Neural cell (in vitro differentiated cells): Measurements from ENCODE around the gene SOX4. TPM values are rescaled to one million over a fixed set of nuclear protein-coding genes. Genes with fewer than 3 reads are reported as not detected.

Source experiments
- H2AFZ ChIP-seq: fragments of 200-600, 300-800 bp; sonication (generic), shearing (Covaris generic); 2 replicates; pipeline ENCODE4 v1.6.0; 2014; ENCODE audit warnings: low read depth, mild to moderate bottlenecking, antibody characterized with exemption, low read length, moderate library complexity
- H3F3A ChIP-seq: fragments of 200-600 bp; shearing (Covaris generic); 2 replicates; pipeline ENCODE4 v1.6.1; 2016; ENCODE audit warnings: mild to moderate bottlenecking, moderate library complexity, mixed read lengths, antibody characterized with exemption, low read length; ENCODE audit not compliant: insufficient read depth, poor library complexity, severe bottlenecking
- H3K27ac ChIP-seq: fragments of 200-600, 300-800 bp; sonication (generic), shearing (Covaris generic); 2 replicates; pipeline ENCODE4 v1.5.1; 2014; ENCODE audit warnings: mild to moderate bottlenecking, low read length, moderate library complexity
- H3K27me3 ChIP-seq: fragments of 300-800, 200-600 bp; sonication (generic), shearing (Covaris generic); 2 replicates; pipeline ENCODE4 v1.6.0; 2014; ENCODE audit warnings: mild to moderate bottlenecking, low read depth, low read length, moderate library complexity; ENCODE audit not compliant: insufficient read depth
- H3K36me3 ChIP-seq: fragments of 300-800, 200-600 bp; sonication (generic), shearing (Covaris generic); 2 replicates; pipeline ENCODE4 v1.5.1; 2014; ENCODE audit warnings: mild to moderate bottlenecking, antibody characterized with exemption, low read length, moderate library complexity; ENCODE audit not compliant: insufficient read depth
- H3K4me2 ChIP-seq: fragments of 300-800, 200-600 bp; sonication (generic), shearing (Covaris generic); 2 replicates; pipeline ENCODE4 v1.6.0; 2014; ENCODE audit warnings: mild to moderate bottlenecking, low read length
- H3K4me3 ChIP-seq: fragments of 300-800, 200-600 bp; sonication (generic), shearing (Covaris generic); 2 replicates; pipeline ENCODE4 v1.5.1; 2014; ENCODE audit warnings: mild to moderate bottlenecking, low read length, moderate library complexity
- H3K79me2 ChIP-seq: fragments of 200-600 bp; shearing (Covaris generic); replicated peaks from 2 replicates; pipeline ENCODE4 v1.6.0; 2014; ENCODE audit warnings: mild to moderate bottlenecking, low read length, moderate library complexity; ENCODE audit not compliant: insufficient read depth
- H3K9ac ChIP-seq: fragments of 300-800, 200-600 bp; sonication (generic), shearing (Covaris generic); 2 replicates; pipeline ENCODE4 v1.6.1; 2016; ENCODE audit warnings: mild to moderate bottlenecking, low read length, mixed read lengths
- H3K9me2 ChIP-seq: fragments of 200-600 bp; shearing (Covaris generic); 2 replicates; pipeline ENCODE4 v1.6.1; 2016; ENCODE audit warnings: mild to moderate bottlenecking, low read length, mixed read lengths; ENCODE audit not compliant: insufficient read depth
- H3K9me3 ChIP-seq: fragments of 200-600, 300-800 bp; sonication (generic), shearing (Covaris generic); 2 replicates; pipeline ENCODE4 v1.6.1; 2016; ENCODE audit warnings: mild to moderate bottlenecking, mixed run types, low read length, moderate library complexity, mixed read lengths
- H4K20me1 ChIP-seq: fragments of 200-600 bp; shearing (Covaris generic); 2 replicates; pipeline ENCODE4 v1.6.1; 2016; ENCODE audit warnings: mild to moderate bottlenecking, mixed run types; ENCODE audit not compliant: insufficient read depth
- EP300 ChIP-seq: fragments of 450-650 bp; conservative IDR thresholded peaks from 2 replicates; pipeline ENCODE4 v1.6.1; 2014; ENCODE audit warnings: antibody characterized with exemption, mild to moderate bottlenecking, moderate library complexity; ENCODE audit not compliant: poor library complexity, severe bottlenecking
- EZH2 ChIP-seq: fragments of 200-600, 300-800 bp; shearing (Covaris generic), sonication (generic); IDR thresholded peaks from 2 replicates; pipeline ENCODE4 v1.6.1; 2014; ENCODE audit warnings: antibody characterized with exemption, low read length, borderline replicate concordance, mild to moderate bottlenecking; ENCODE audit not compliant: insufficient read depth, poor library complexity, severe bottlenecking
- MXI1 ChIP-seq: fragments of 450-650 bp; conservative IDR thresholded peaks from 2 replicates; pipeline ENCODE4 v1.6.1; 2014; ENCODE audit warnings: antibody characterized with exemption, mild to moderate bottlenecking; ENCODE audit not compliant: poor library complexity, severe bottlenecking
- POLR2AphosphoS5 ChIP-seq: IDR thresholded peaks from 2 replicates; pipeline ENCODE4 v1.6.1; 2012
- RAD21 ChIP-seq: fragments of 450-650 bp; conservative IDR thresholded peaks from 2 replicates; pipeline ENCODE4 v1.6.1; 2014; ENCODE audit warnings: antibody characterized with exemption, mild to moderate bottlenecking, moderate library complexity
- SMC3 ChIP-seq: fragments of 450-650 bp; conservative IDR thresholded peaks from 2 replicates; pipeline ENCODE4 v1.6.1; 2014; ENCODE audit warnings: antibody characterized with exemption, mild to moderate bottlenecking, moderate library complexity; ENCODE audit not compliant: poor library complexity
- TAF1 ChIP-seq: IDR thresholded peaks from 2 replicates; pipeline ENCODE4 v1.6.1; 2012; ENCODE audit warnings: low read depth
- polyA plus RNA-seq: library from polyadenylated mRNA; depleted of rRNA; stranded (reverse); fragments of >200 nt; gene quantifications from 2 replicates; pipeline ENCODE4 v1.2.3, GENCODE V29; 2014
- TF ChIP-seq, protein P1 (sequence below): IDR thresholded peaks from 2 replicates; pipeline ENCODE4 v1.6.1; 2012; ENCODE audit warnings: borderline replicate concordance
- TF ChIP-seq, protein P2 (sequence below): fragments of 450-650 bp; IDR thresholded peaks from 2 replicates; pipeline ENCODE4 v1.5.1; 2014; ENCODE audit warnings: antibody characterized with exemption, mild to moderate bottlenecking, moderate library complexity; ENCODE audit not compliant: poor library complexity, severe bottlenecking

The SOX4 gene
- polyA plus RNA-seq, 1 donor from 2014 or later, result 394 TPM

GRCh38 chr6:21611485-21611884 is 17.9 kb downstream of the SOX4 start:
- Histone ChIP-seq H3K27ac (no peak overlapping the region), H3K36me3 (no peaks in the 10 kb centered on the region), H3K9me3 (no peaks in the 10 kb centered on the region), H2AFZ (no peak overlapping the region), H3K4me2 (no peak overlapping the region), H3K27me3 (no peaks in the 10 kb centered on the region), H3K79me2 (no peaks in the 10 kb centered on the region), H3F3A (no peaks in the 10 kb centered on the region), H4K20me1 (no peaks in the 10 kb centered on the region), H3K9ac (no peak overlapping the region), H3K9me2 (no peaks in the 10 kb centered on the region), H3K4me3 (no peak overlapping the region)
- TF ChIP-seq EP300 (no peak), MXI1 (no peak), RAD21 (no peak), EZH2 (no peak), TAF1 (no peak), POLR2AphosphoS5 (no peak), SMC3 (no peak)
- TF ChIP-seq, protein P1, sequence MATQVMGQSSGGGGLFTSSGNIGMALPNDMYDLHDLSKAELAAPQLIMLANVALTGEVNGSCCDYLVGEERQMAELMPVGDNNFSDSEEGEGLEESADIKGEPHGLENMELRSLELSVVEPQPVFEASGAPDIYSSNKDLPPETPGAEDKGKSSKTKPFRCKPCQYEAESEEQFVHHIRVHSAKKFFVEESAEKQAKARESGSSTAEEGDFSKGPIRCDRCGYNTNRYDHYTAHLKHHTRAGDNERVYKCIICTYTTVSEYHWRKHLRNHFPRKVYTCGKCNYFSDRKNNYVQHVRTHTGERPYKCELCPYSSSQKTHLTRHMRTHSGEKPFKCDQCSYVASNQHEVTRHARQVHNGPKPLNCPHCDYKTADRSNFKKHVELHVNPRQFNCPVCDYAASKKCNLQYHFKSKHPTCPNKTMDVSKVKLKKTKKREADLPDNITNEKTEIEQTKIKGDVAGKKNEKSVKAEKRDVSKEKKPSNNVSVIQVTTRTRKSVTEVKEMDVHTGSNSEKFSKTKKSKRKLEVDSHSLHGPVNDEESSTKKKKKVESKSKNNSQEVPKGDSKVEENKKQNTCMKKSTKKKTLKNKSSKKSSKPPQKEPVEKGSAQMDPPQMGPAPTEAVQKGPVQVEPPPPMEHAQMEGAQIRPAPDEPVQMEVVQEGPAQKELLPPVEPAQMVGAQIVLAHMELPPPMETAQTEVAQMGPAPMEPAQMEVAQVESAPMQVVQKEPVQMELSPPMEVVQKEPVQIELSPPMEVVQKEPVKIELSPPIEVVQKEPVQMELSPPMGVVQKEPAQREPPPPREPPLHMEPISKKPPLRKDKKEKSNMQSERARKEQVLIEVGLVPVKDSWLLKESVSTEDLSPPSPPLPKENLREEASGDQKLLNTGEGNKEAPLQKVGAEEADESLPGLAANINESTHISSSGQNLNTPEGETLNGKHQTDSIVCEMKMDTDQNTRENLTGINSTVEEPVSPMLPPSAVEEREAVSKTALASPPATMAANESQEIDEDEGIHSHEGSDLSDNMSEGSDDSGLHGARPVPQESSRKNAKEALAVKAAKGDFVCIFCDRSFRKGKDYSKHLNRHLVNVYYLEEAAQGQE, result no peak
- TF ChIP-seq, protein P2, sequence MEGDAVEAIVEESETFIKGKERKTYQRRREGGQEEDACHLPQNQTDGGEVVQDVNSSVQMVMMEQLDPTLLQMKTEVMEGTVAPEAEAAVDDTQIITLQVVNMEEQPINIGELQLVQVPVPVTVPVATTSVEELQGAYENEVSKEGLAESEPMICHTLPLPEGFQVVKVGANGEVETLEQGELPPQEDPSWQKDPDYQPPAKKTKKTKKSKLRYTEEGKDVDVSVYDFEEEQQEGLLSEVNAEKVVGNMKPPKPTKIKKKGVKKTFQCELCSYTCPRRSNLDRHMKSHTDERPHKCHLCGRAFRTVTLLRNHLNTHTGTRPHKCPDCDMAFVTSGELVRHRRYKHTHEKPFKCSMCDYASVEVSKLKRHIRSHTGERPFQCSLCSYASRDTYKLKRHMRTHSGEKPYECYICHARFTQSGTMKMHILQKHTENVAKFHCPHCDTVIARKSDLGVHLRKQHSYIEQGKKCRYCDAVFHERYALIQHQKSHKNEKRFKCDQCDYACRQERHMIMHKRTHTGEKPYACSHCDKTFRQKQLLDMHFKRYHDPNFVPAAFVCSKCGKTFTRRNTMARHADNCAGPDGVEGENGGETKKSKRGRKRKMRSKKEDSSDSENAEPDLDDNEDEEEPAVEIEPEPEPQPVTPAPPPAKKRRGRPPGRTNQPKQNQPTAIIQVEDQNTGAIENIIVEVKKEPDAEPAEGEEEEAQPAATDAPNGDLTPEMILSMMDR, result no peak

DNA sequence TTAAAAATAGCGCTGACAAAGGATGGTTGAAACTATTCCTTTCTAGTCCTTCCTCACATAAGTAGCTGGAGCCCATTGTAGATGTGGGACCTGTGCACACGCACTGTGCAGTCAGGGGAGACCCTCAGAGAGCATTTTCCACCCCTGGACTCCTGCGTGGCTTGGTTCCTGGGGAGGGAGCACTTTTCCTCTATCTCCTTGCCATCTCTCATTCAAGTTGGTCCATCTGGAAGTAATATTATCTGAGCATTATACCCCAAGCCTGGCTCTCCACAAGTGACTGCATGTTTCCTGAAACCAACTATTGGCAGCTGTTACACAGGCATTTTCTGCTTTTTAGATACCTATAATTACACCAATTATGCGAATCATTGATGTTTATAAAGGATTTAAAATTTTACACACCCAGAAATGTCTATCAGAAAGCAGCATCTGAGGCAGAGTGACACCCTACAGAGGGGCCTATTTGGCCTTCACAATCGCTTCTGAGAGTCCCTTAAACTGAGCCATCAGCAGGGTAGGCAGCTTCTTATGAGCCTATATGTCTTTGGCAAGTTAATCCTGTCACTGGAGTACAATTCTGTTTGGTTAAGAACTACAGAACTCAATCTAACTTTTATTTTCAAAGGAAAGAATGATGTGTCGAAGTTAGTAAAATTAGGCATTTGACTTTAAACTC is 18.7 kb downstream of the SOX4 start:
- Histone ChIP-seq H3K9me2 (no peaks in the 10 kb centered on the region), H3K36me3 (no peaks in the 10 kb centered on the region), H3K4me2 (no peak overlapping the region), H2AFZ (no peak overlapping the region), H3K9me3 (no peaks in the 10 kb centered on the region), H3F3A (no peaks in the 10 kb centered on the region), H3K4me3 (no peak overlapping the region), H3K27me3 (no peaks in the 10 kb centered on the region), H3K9ac (no peak overlapping the region), H3K27ac (no peak overlapping the region), H3K79me2 (no peaks in the 10 kb centered on the region), H4K20me1 (no peaks in the 10 kb centered on the region)
- TF ChIP-seq MXI1 (no peak), POLR2AphosphoS5 (no peak), RAD21 (no peak), TAF1 (no peak), EP300 (no peak), EZH2 (no peak), SMC3 (no peak)
- TF ChIP-seq, protein P2, result no peak
- TF ChIP-seq, protein P1, result no peak
